ENCODE measurements around the gene IRF1.

- no peak for TF ChIP-seq RAD21 (IDR thresholded peaks at IDR 0.05; ENCODE audit: low read depth)
- TF ChIP-seq ZBTB7A (IDR thresholded peaks at IDR 0.05; ENCODE audit: low read depth), result no peak
Observed at GRCh38 chr5:132433141-132433540, 57.4 kb downstream of the IRF1 start.
